VCaP (cell line): ENCODE results near the gene AMDHD2.

ENCODE experiments used
- H3K27ac ChIP-seq: fragments of 450-650 bp; 2 replicates; pipeline ENCODE4 v1.5.1; 2017
- CTCF ChIP-seq: fragments of 450-650 bp; conservative IDR thresholded peaks from 2 replicates; pipeline ENCODE4 v1.5.1; 2017; ENCODE audit warnings: mild to moderate bottlenecking, moderate library complexity

AMDHD2 gene

GRCh38 chr16:2524339-2524938 is 4.3 kb downstream of the AMDHD2 start:
- H3K27ac ChIP-seq, result peak overlapping the region; percentile 19; the same call in 1 of the 2 replicates
- TF ChIP-seq CTCF, result no peak

GRCh38 chr16:2526135-2526534 is 6.0 kb downstream of the AMDHD2 start:
- H3K27ac ChIP-seq, result no peak overlapping the region
- no peak for TF ChIP-seq CTCF

GRCh38 chr16:2527071-2527783 is 7.1 kb downstream of the AMDHD2 start:
- no peak for TF ChIP-seq CTCF
- H3K27ac ChIP-seq, result no peak overlapping the region

GRCh38 chr16:2527784-2528100 is 7.6 kb downstream of the AMDHD2 start:
- no peak overlapping the region for H3K27ac ChIP-seq
- no peak for TF ChIP-seq CTCF

- no peak overlapping the region for H3K27ac ChIP-seq
- TF ChIP-seq CTCF, result no peak
These were observed 8.2 kb downstream of the AMDHD2 start for GRCh38 chr16:2528161-2529060.

- no peak for TF ChIP-seq CTCF
- no peak overlapping the region for H3K27ac ChIP-seq
These were observed 9.1 kb downstream of the AMDHD2 start for GRCh38 chr16:2529061-2529931.
